Testis (tissue), 3 donors: Measurements from ENCODE around the gene DDX54. TPM values are rescaled to one million over a fixed set of nuclear protein-coding genes. Genes with fewer than 3 reads are reported as not detected.
A peak's percentile ranks its signal among the peaks of the same experiment; 100 is the strongest.
"Not testable (repeated sequence)": the region's sequence is repeated elsewhere in the genome, so short reads cannot be mapped to it uniquely, and the experiment has no call there.

Source experiments
- DNase-seq: peaks from one replicate; pipeline ENCODE4 v3.0.0-alpha.2; 2019
- H3K27ac ChIP-seq, 2 donors: fragments of 200-600 bp; sonication (generic); one replicate each; pipeline ENCODE4 v1.5.1; 2019
- H3K27me3 ChIP-seq: fragments of 200-600 bp; sonication (generic); one replicate; pipeline ENCODE4 v1.5.1; 2019
- H3K36me3 ChIP-seq: fragments of 200-600 bp; sonication (generic); one replicate; pipeline ENCODE4 v1.5.1; 2017; ENCODE audit warnings: low read depth; ENCODE audit errors: missing control alignments
- H3K4me1 ChIP-seq: fragments of 200-600 bp; sonication (generic); one replicate; pipeline ENCODE4 v1.5.1; 2019
- H3K4me3 ChIP-seq, 2 donors: fragments of 200-600 bp; sonication (generic); one replicate each; pipeline ENCODE4 v1.5.1; 2017 to 2019
- H3K9me3 ChIP-seq: fragments of 200-600 bp; sonication (generic); one replicate; pipeline ENCODE4 v1.5.1; 2017
- POLR2A ChIP-seq: fragments of 450-650 bp; IDR thresholded peaks from one replicate; pipeline ENCODE4 v1.6.1; 2017; ENCODE audit warnings: antibody characterized with exemption, mild to moderate bottlenecking, moderate library complexity
- WGBS, 2 donors: methylation state at CpG; one replicate each; pipeline ENCODE4 v1.1.5; 2018; 5-methylcytosine and 5-hydroxymethylcytosine counted together
- intact Hi-C: fragments of 100-400 bp; cut with DNase I; formaldehyde crosslinking; loops from one replicate; pipeline ENCODE4 v1.15.1; 2023; ENCODE audit warnings: low total_unique reads
- polyA plus RNA-seq: library from polyadenylated mRNA; stranded (reverse); fragments of 350-450 nt; fragmentation: Illumina TruSeq; extraction: RNeasy Lipid Tissue Mini Kit (QIAGEN cat#74804); gene quantifications from one replicate; pipeline ENCODE4 v1.2.3, GENCODE V29; 2014; ENCODE audit warnings: low read depth, low replicate concordance; ENCODE audit not compliant: insufficient read depth
- total RNA-seq, 2 donors: library from RNA; depleted of rRNA; stranded (reverse); fragments of >200 nt; gene quantifications; one replicate each; pipeline ENCODE4 v1.2.3, GENCODE V29; 2016
- TF ChIP-seq, protein P1 (sequence below), 3 experiments: fragments of 450-650 bp in 2 of 3; fragments of 200-600 bp in 1 of 3; sonication (generic) in 1 of 3; IDR thresholded peaks; one replicate each; pipeline ENCODE4 v1.5.1; 2016 to 2019; ENCODE audit warnings: antibody characterized with exemption in 3 of 3, mild to moderate bottlenecking in 2 of 3, moderate library complexity in 1 of 3

DDX54 gene
- total and polyA plus RNA-seq, 3 donors from 2014 or later: 40.3 to 63.6 (median 62.4) TPM

DNA sequence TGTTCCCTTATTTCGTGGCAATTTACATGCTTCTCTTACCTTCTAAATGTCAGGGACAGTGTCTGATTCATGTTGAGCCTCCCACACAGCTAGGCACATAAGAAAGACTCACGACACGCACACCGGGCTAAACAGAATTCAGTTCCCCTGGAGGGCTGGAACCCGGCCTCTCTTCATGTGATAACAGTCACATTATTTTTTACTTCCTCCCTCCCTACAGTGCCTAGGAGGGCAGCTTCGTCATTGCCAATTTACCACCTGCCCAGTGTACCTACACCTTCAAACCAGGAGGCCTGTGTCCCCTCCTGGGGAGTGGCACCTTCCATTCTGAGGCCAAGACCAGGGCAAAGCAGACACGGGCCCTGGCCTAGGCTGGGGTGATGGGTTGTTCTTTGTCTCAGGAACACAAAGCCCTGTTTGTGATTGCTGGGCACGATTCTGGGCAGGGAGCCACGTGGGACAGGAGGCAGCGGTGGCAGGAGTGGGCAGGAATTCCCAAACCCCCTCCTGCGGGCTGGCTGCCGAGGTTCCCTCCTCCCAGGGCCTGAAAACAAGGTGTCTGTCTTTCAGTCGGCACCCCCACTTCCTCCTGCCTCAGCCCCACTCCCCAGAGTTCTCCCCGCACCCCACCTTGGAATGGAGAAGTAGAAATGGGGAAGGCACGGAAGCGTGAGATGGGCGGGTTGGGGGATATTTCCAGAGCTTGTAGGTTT is 42.9 kb downstream of the DDX54 start:
- H3K27ac ChIP-seq: peak overlapping the region; percentile 42 to 72
- WGBS, 2 donors: 58 to 62% methylated on average over 14 to 17 of the region's 17 CpGs
- intact Hi-C loops: no loop called here
- peak; percentile 94 for DNase-seq
- TF ChIP-seq, protein P1, sequence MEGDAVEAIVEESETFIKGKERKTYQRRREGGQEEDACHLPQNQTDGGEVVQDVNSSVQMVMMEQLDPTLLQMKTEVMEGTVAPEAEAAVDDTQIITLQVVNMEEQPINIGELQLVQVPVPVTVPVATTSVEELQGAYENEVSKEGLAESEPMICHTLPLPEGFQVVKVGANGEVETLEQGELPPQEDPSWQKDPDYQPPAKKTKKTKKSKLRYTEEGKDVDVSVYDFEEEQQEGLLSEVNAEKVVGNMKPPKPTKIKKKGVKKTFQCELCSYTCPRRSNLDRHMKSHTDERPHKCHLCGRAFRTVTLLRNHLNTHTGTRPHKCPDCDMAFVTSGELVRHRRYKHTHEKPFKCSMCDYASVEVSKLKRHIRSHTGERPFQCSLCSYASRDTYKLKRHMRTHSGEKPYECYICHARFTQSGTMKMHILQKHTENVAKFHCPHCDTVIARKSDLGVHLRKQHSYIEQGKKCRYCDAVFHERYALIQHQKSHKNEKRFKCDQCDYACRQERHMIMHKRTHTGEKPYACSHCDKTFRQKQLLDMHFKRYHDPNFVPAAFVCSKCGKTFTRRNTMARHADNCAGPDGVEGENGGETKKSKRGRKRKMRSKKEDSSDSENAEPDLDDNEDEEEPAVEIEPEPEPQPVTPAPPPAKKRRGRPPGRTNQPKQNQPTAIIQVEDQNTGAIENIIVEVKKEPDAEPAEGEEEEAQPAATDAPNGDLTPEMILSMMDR (IDR thresholded peaks at IDR 0.05): no peak
- TF ChIP-seq POLR2A: no peak
- H3K27me3 ChIP-seq: no peaks in the 10 kb centered on the region
- H3K9me3 ChIP-seq: no peaks in the 10 kb centered on the region
- no peak overlapping the region for H3K4me3 ChIP-seq
- no peaks in the 10 kb centered on the region for H3K36me3 ChIP-seq
- peaks cover 11% of the 10 kb centered on the region for H3K4me1 ChIP-seq

DNA sequence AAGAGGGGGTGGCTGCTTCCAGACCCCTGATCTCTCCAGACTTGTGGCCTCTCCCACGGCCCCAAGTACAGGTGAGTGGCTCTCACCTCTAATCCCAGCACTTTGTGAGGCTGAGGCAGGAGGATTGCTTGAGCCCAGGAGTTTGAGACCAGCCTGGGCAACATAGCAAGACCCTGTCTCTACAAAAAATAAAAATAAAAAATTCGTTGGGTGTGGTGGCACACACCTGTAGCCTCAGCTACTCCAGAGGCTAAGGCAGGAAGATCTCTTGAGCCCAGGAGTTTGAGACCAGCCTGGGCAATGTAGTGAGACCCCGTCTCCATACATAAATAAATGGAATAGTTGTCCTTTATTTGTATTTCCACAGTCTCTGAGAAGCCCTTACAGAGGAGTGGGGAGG is 43.6 kb downstream of the DDX54 start:
- Histone ChIP-seq H3K4me1 (peaks cover 11% of the 10 kb centered on the region), H3K27ac (peak overlapping the region; percentile 42 to 72)
- H3K36me3 ChIP-seq, H3K9me3 ChIP-seq, H3K27me3 ChIP-seq, DNase-seq, intact Hi-C loops, H3K4me3 ChIP-seq: not testable (repeated sequence)
- WGBS, 2 donors: 75 to 83% methylated on average over 3 of the region's 3 CpGs

DNA sequence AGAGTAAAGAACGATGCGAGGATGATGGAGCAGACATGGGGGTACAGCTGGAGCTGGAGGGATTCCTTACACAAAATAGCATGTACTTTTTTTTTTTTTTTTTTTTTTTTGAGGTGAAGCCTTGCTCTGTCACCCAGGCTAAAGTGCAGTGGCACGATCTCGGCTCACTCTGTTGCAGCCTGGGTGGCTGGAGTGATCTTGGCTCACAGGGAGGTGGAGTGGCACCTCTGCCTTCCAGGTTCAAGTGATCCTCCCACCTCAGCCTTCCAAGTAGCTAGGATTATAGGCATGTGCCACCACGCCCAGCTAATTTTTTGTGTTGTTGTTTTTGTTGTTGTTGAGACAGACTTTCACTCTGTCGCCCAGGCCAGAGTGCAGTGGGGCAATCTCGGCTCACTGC is 44.6 kb downstream of the DDX54 start:
- Histone ChIP-seq H3K4me1 (peaks cover 16% of the 10 kb centered on the region), H3K27ac (peak overlapping the region in 1 of 2 donors; percentile 72), H3K27me3 (no peaks in the 10 kb centered on the region), H3K36me3 (no peaks in the 10 kb centered on the region), H3K9me3 (no peaks in the 10 kb centered on the region), H3K4me3 (no peak overlapping the region)
- no peak for DNase-seq
- 73 to 82% methylated on average over 7 of the region's 7 CpGs for WGBS, 2 donors
- TF ChIP-seq, protein P1 (IDR thresholded peaks at IDR 0.05): no peak
- no peak for TF ChIP-seq POLR2A
- intact Hi-C loops: no loop called here

DNA sequence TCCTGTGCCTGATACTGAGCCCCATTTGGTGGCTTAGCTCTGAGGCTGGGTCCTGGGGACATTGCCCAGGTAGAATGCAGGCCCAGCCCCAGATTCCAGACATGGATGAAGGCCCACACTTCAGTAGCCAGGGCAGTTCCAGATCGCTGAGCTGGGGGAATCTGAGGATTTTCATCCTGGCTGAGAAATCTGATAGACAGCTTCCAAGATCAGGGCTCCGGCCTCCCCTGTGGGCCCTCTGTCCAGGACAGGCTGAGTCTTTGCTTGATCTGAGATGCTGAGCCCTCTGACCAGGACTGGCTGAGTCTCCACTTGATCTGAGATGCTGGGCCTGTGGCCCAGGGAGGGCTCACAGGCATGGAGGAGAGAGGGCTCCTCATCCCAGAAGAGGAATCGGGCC is 46.5 kb downstream of the DDX54 start:
- Histone ChIP-seq H3K9me3 (no peaks in the 10 kb centered on the region), H3K4me1 (peaks cover 16% of the 10 kb centered on the region), H3K36me3 (no peaks in the 10 kb centered on the region), H3K27me3 (no peaks in the 10 kb centered on the region), H3K27ac (no peak overlapping the region), H3K4me3 (no peak overlapping the region)
- WGBS, 2 donors: 78 to 86% methylated on average over 1 to 3 of the region's 3 CpGs
- TF ChIP-seq, protein P1 (IDR thresholded peaks at IDR 0.05): no peak
- no peak for TF ChIP-seq POLR2A
- DNase-seq: no peak
- intact Hi-C loops: no loop called here

DNA sequence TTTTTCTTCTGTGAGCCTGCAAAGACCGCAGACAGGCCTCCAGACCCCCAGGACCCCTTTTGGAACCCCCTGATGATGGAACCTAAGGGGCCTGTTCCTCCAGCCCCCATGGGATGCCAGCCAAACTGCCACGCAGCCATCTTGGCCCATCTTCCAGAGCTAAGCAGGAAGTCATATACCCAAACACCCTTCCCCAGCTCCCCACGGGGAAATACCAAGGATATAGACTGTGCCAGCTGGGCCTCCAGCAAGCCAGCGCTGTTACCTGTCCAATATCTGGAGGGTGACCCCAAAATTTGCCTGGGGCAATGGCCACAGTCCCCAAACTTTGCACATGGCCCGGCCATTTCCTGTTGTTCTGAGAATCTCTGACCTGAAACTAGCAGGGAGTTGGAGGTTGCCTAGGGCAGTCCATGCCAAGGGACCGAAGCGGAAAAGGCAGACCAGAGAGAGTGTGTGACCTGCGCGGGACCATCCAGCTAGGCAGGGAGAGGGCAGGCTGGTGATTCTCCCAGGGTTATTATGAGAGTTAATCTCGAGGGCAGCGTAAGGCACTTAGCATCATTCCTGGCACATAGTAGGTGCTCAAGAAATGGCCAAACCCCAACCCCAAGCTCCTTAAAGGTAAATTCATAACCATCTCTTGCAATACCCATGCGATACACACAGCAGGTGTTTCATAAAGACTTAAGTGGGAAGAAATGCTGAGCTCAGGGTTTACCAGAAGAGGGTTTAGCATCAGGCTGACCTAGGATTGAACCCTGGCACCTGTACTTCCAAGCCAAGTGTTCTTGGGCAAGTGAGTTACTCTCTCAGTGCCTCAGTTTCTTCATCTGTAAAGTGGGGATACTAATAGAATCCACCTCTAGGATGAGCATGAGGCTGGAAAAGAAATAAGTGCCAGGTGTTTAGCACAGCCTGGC is 47.2 kb downstream of the DDX54 start:
- intact Hi-C loops: no loop called here
- 86 to 88% methylated on average over 10 to 12 of the region's 12 CpGs for WGBS, 2 donors
- Histone ChIP-seq H3K27ac (no peak overlapping the region), H3K4me3 (no peak overlapping the region), H3K27me3 (no peaks in the 10 kb centered on the region), H3K36me3 (no peaks in the 10 kb centered on the region), H3K9me3 (no peaks in the 10 kb centered on the region), H3K4me1 (peaks cover 16% of the 10 kb centered on the region)
- TF ChIP-seq POLR2A: no peak
- TF ChIP-seq, protein P1 (IDR thresholded peaks at IDR 0.05): no peak
- no peak for DNase-seq
